ENCODE data around the gene TAF4.

TAF4 gene

DNA sequence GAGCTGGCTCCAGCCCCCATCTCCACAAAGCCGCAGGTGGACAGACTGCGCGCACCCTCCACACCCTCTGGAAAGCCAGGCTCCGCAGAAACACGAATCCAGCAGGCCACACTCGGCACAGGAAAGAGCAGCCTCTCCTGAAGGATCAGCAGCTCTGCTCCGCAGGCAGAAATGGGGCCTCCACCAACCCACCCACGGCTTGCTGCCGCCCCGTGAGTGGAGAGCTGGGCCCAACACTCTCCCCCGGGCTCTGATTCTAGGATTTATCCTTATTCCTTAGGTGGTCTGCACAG, 39.2 kb downstream of the TAF4 start:
- no peak for DNase-seq (ENCODE audit: low read depth in 2 of 2)
- TF ChIP-seq, protein P1, sequence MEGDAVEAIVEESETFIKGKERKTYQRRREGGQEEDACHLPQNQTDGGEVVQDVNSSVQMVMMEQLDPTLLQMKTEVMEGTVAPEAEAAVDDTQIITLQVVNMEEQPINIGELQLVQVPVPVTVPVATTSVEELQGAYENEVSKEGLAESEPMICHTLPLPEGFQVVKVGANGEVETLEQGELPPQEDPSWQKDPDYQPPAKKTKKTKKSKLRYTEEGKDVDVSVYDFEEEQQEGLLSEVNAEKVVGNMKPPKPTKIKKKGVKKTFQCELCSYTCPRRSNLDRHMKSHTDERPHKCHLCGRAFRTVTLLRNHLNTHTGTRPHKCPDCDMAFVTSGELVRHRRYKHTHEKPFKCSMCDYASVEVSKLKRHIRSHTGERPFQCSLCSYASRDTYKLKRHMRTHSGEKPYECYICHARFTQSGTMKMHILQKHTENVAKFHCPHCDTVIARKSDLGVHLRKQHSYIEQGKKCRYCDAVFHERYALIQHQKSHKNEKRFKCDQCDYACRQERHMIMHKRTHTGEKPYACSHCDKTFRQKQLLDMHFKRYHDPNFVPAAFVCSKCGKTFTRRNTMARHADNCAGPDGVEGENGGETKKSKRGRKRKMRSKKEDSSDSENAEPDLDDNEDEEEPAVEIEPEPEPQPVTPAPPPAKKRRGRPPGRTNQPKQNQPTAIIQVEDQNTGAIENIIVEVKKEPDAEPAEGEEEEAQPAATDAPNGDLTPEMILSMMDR (IDR thresholded peaks at IDR 0.05; ENCODE audit: low read depth, low read length) = no peak
- H3K4me3 ChIP-seq (replicated peaks in 1 of 2; ENCODE audit: low read depth in 2 of 2, low read length in 2 of 2) = no peak overlapping the region

DNA sequence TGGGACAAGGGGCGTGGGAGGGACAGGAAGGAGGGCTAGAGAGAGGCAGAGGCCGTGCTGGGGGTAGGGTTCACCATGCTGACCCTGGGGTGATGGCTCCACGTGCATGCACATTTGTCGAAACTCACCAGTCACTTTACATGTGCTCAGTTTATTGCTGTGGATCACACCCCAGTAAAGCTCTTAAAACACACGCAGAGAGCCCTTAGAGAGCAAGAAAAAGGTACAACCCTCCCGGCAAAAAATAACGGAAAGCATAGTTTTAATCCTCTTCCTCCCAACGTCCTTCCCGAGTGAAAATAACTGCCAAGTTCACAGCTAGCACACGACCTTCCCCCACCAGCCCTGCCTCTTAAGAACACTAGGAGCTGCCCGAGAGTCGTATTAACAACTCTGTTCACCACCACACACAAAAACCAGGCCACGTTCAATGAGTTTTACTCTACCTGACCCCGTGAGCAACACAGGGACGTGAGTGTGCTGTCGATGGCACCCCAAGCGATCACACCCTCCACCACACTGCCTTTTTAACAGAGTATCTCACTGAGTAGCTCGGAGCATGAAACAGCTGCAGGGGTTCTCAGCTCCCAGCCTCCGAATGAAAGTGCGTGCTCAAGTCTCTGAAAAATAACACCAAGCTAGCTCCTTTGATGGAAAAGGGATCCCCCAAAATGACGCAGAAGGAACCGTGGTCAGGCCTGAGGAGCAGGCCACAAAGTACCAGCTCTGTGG, 39.7 kb downstream of the TAF4 start:
- DNase-seq (ENCODE audit: low read depth in 2 of 2) = peak; percentile 78 to 88
- no peak overlapping the region for H3K4me3 ChIP-seq (replicated peaks in 1 of 2; ENCODE audit: low read depth in 2 of 2, low read length in 2 of 2)
- TF ChIP-seq, protein P1 (IDR thresholded peaks at IDR 0.05; ENCODE audit: low read depth, low read length) = peak; percentile 84

GRCh38 chr20:62025394-62025793, 40.3 kb downstream of the TAF4 start:
- H3K4me3 ChIP-seq (replicated peaks in 1 of 2; ENCODE audit: low read depth in 2 of 2, low read length in 2 of 2) = no peak overlapping the region
- no peak for DNase-seq (ENCODE audit: low read depth in 2 of 2)
- TF ChIP-seq, protein P1 (IDR thresholded peaks at IDR 0.05; ENCODE audit: low read depth, low read length) = no peak

DNA sequence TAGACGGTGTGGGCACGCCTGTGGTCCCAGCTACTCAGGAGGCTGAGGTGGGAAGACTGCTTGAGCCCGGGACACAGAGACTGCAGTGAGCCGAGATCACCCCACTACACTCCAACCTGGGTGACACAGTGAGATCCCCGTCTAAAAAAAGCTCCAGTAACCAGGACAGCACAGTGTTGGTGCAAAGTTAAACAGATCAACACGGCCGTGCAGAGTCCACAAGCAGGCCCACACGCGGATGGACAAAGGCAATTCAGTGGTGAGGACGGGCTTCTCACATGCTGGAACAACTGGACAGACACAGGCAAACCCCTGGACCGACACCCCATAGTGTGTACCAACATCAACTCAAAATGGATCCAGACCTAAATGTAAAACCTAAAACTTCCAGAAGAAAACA, 41.7 kb downstream of the TAF4 start:
- no peak for DNase-seq (ENCODE audit: low read depth in 2 of 2)
- no peak overlapping the region for H3K4me3 ChIP-seq (replicated peaks in 1 of 2; ENCODE audit: low read depth in 2 of 2, low read length in 2 of 2)
- TF ChIP-seq, protein P1 (IDR thresholded peaks at IDR 0.05; ENCODE audit: low read depth, low read length) = no peak

DNA sequence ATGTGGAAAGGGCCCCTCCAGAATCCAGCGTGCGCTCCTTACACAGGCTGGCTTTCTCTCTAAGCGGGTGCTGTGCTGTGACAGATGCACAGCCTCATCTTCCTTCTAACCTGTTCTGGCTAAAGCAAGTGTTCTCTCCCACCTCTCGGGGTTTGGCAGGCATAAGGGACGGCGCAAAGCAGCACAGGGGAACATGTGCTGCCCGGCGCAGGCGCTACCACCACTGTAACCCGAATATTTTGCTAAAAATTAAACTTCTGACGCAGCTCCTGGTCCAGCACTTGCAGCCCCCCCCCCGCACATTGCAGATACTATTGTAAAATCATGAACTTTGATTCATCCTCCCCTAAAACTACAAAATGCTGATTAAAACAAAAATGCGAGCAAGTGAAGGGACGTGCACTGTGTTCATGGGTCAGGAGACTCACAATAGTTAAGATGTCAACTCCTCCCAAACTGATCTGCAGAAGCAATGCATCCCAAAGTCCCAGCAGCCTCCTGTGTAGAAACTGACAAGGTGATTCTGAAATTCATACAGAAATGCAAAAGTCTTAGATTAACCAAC, 43.0 kb downstream of the TAF4 start:
- DNase-seq (ENCODE audit: low read depth in 2 of 2) = no peak
- H3K4me3 ChIP-seq (replicated peaks in 1 of 2; ENCODE audit: low read depth in 2 of 2, low read length in 2 of 2) = no peak overlapping the region
- TF ChIP-seq, protein P1 (IDR thresholded peaks at IDR 0.05; ENCODE audit: low read depth, low read length) = no peak

GRCh38 chr20:62021793-62022385, 43.8 kb downstream of the TAF4 start:
- H3K4me3 ChIP-seq (replicated peaks in 1 of 2; ENCODE audit: low read depth in 2 of 2, low read length in 2 of 2) = no peak overlapping the region
- TF ChIP-seq, protein P1 (IDR thresholded peaks at IDR 0.05; ENCODE audit: low read depth, low read length) = no peak
- no peak for DNase-seq (ENCODE audit: low read depth in 2 of 2)

Data from cardiac fibroblast (primary cell).